ENCODE data around the gene OR14I1.

- TF ChIP-seq POLR2A (IDR thresholded peaks at IDR 0.05) (no peak), CTCF (IDR thresholded peaks at IDR 0.05) (no peak)
Observed at GRCh38 chr1:248751635-248752034, 49.1 kb upstream of the OR14I1 start.
